GM12874 (cell line): Measurements from ENCODE around the gene SETD1B.

Experiments
- TF ChIP-seq, protein P1 (sequence below): IDR thresholded peaks from 2 replicates; pipeline ENCODE4 v1.5.1; 2011; ENCODE audit warnings: low read depth, mild to moderate bottlenecking, control low read depth, low read length, moderate library complexity; ENCODE audit not compliant: insufficient read depth

SETD1B gene

DNA sequence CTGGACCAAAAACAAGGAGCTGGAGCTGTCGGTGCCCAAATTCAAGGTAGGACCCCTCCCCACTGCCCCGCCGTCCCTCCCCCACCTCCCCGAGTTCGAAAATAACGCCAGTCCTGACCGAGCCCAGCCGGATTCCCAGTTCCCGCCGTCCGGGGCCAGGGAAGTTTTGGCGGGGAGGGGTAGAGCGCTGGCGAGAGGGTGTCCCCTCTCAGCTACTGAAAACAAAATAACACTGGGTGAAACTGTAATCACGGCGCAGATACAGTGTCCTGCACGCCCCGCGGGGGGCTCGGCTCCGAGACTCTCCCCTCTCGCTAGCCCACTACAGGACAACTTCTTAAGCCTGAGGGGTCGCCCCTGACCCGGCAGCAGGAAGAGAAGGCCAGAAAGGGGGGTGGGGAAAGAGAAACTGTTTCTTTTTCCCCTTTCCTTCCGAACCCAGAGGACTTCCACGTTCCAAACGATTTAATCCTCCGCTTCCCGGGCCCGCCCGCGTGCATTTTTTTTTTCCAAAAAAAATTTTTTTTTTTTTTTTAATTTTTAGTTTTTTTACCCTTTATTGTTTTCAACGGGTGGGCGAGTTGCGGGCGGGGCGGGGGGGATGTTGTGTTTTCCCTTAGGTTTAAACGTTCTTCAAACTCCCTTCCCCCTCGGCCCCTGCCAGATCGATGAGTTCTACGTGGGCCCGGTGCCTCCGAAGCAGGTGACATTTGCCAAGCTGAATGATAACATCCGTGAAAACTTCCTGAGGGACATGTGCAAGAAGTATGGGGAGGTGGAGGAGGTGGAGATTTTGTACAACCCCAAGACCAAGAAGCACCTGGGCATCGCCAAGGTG, 1.6 kb downstream of the SETD1B start:
- TF ChIP-seq, protein P1, sequence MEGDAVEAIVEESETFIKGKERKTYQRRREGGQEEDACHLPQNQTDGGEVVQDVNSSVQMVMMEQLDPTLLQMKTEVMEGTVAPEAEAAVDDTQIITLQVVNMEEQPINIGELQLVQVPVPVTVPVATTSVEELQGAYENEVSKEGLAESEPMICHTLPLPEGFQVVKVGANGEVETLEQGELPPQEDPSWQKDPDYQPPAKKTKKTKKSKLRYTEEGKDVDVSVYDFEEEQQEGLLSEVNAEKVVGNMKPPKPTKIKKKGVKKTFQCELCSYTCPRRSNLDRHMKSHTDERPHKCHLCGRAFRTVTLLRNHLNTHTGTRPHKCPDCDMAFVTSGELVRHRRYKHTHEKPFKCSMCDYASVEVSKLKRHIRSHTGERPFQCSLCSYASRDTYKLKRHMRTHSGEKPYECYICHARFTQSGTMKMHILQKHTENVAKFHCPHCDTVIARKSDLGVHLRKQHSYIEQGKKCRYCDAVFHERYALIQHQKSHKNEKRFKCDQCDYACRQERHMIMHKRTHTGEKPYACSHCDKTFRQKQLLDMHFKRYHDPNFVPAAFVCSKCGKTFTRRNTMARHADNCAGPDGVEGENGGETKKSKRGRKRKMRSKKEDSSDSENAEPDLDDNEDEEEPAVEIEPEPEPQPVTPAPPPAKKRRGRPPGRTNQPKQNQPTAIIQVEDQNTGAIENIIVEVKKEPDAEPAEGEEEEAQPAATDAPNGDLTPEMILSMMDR = no peak

DNA sequence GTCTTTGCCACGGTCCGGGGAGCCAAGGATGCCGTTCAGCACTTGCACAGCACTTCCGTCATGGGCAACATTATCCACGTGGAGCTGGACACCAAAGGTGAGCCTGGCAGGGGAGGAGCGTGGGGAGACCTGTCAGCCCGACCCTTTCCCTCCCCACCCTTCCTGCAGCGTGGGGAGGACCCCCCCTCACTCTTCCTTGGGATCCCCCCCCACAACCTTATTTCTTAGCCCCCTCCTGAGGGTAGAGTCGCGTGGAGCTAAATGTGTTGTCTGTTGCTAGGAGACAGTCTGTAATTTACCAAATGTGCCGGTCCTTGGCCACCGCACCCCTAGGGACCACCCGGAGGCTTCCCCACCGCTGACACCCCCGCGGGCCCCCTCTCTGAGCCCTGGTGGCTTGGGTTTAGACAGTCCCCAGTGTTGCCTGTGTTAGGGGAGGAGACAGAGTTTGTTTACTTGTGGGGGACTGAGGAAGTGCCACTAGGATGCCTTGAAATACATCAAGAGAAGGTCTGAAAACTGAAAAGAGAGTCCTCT, 2.3 kb downstream of the SETD1B start:
- TF ChIP-seq, protein P1 = no peak

DNA sequence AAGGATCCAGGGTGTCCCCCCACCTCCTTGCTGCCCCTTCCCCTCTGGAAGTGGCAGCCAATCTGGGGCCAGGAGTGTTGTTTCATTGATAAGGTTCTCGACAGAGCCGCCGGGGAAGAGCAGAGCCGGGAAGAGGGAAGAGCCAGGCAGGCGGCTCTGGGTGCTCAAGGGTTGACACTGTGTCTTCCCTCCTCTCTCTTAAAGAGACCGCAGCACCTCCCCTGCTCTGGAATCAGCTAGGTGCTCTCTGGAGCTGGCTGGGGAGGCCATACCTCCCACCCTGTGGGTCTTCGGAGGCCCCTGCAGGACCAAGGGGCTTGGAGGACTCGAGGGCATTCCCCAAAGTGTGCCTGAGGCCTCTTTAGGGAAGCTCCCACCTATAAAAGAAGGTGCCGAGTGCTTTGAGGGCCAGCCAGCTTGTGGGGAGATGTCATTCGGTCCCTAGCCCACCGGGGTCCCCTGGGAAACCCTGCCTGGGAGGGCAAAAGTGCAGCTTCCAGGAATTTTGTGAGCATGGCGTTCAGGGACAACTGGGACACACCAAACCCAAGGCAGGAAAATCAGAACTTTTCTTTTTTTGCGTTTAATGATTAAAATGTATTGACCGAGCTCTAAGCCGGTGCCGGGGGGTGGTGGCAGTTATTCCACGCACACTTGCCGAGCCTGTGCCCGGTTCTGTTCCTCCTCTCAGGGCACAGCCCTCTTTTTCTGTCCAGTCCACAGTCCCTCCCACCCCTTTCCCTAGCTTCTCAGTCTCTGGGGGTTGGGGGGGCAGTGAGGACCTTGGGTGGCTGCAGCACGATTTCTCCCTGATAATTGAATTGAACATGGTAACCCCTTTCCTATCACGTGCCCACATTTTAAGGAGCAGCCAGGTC, 3.0 kb downstream of the SETD1B start:
- TF ChIP-seq, protein P1 = no peak

DNA sequence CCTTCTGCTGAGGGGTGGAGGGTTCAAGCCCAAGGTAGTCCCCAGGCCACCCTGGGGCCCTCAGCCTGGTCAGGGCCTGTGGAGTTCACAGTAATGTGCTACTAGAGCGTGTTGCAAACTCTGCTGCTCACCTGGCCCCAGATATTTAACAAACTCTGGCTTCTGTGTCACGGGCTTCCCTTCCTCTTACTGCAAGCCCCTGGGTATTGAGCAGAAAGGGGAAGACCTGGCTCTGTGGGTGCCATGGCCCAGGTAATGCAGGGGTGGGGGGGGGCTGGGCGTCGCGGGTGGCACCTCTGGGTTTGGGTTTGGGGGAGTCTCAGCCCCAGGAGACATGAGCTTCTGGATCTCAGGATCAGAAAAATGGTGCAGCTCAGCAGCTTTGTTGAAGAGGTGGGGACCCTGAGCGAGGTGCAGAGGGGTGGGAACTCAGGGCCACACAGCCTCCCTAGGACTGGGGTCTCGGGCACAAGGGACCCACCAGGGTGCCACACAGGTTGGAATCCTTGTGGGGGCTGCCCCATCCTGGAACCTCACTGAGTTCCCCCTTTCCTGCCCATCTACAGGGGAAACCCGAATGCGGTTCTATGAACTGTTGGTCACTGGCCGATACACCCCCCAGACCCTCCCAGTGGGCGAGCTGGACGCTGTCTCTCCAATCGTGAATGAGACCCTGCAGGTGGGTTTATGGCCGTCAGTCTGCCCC, 4.0 kb downstream of the SETD1B start:
- TF ChIP-seq, protein P1 = no peak

DNA sequence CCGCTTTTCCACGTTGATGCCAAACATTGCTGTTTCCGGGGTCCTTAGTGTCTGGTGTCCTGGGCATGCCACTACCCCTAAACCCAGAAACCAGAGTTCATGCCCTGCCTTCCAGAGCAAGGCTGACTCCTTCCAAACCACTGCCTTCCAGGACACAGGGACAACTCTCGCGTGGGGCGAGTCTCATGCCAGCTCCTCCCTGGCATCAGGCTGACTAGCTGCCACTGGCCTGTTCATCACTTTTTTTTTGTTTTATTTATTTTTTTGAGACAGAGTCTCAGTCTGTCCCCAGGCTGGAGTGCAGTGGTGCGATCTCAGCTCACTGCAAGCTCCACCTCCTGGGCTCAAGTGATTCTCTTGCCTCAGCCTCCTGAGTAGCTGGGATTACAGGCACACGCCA, 4.8 kb downstream of the SETD1B start:
- TF ChIP-seq, protein P1 = no peak

DNA sequence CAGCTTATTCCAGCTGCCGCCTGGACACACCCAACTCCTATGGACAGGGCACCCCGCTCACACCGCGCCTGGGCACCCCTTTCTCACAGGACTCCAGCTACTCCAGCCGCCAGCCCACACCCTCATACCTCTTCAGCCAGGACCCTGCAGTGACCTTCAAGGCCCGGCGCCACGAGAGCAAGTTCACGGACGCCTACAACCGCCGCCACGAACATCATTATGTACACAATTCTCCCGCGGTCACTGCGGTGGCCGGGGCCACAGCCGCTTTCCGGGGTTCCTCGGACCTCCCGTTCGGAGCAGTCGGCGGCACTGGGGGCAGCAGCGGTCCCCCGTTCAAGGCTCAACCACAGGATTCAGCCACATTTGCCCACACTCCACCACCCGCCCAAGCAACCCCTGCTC, 5.9 kb downstream of the SETD1B start:
- TF ChIP-seq, protein P1 = no peak
